GM19351 (cell line): ENCODE data around the gene FDPS.

Source experiments
- ATAC-seq: cut with Tn5 transposase; IDR thresholded peaks from one replicate; pipeline ENCODE4 v1.9.1; 2021; ENCODE audit warnings: mild to moderate bottlenecking, moderate library complexity; ENCODE audit not compliant: unreplicated experiment

FDPS gene

GRCh38 chr1:155352631-155353030 is 44.0 kb downstream of the FDPS start:
- ATAC-seq = no peak

GRCh38 chr1:155360051-155360450 is 51.4 kb downstream of the FDPS start:
- no peak for ATAC-seq
